ENCODE results near the gene LUZP2.

GRCh38 chr11:24594401-24594800 lies 97.5 kb downstream of the LUZP2 start:
- no peak for TF ChIP-seq POLR2A (IDR thresholded peaks at IDR 0.05; ENCODE audit: low read length)
- no peak for TF ChIP-seq GATA1 (IDR thresholded peaks at IDR 0.05; ENCODE audit: low read depth, low read length)
